WTC11 (cell line): ENCODE results near the gene PLEKHA6. TPM values are rescaled to one million over a fixed set of nuclear protein-coding genes. Genes with fewer than 3 reads are reported as not detected.

Experiments used
- ATAC-seq: fragments of 200-7000 bp; cut with Tn5 transposase; 2 replicates; pipeline ENCODE4 v1.10.0; 2021; ENCODE audit warnings: mild to moderate bottlenecking, moderate library complexity
- CTCF ChIA-PET: fragments of 300-600 bp; sonication (Branson Sonifier 250); formaldehyde crosslinking; loops from one replicate; lab custom pipeline; 2021; ENCODE audit warnings: antibody characterized with exemption; lab: Charles Lee
- POLR2A ChIA-PET: fragments of 350-600 bp; sonication (Branson Sonifier 250); formaldehyde crosslinking; loops from one replicate; lab custom pipeline; 2021; ENCODE audit warnings: antibody characterized with exemption; lab: Charles Lee
- DNase-seq: peaks from one replicate; pipeline ENCODE4 v3.0.0; 2021; ENCODE audit warnings: low spot score
- H3K27ac Mint-ChIP-seq: 2 replicates; pipeline ENCODE4 v1.8.0; 2021; ENCODE audit warnings: mixed read lengths
- H3K27me3 Mint-ChIP-seq: 2 replicates; pipeline ENCODE4 v1.8.0; 2021; ENCODE audit warnings: low read depth, mild to moderate bottlenecking, moderate library complexity, mixed read lengths
- H3K36me3 Mint-ChIP-seq: 2 replicates; pipeline ENCODE4 v1.8.0; 2021; ENCODE audit warnings: mixed read lengths
- H3K4me1 Mint-ChIP-seq: 2 replicates; pipeline ENCODE4 v1.8.0; 2022; ENCODE audit warnings: mixed read lengths
- H3K4me3 Mint-ChIP-seq: 2 replicates; pipeline ENCODE4 v1.8.0; 2021; ENCODE audit warnings: mild to moderate bottlenecking, moderate library complexity, mixed read lengths
- H3K9me3 Mint-ChIP-seq: 2 replicates; pipeline ENCODE4 v1.8.0; 2021; ENCODE audit warnings: mixed read lengths
- CREM ChIP-seq: sonication (generic); formaldehyde crosslinking; IDR thresholded peaks from 2 replicates; pipeline ENCODE4 v1.8.1; 2022; ENCODE audit warnings: mild to moderate bottlenecking, missing genetic modification reagents, moderate library complexity
- FOXJ3 ChIP-seq: sonication (generic); formaldehyde crosslinking; IDR thresholded peaks from 2 replicates; pipeline ENCODE4 v1.9.0; 2021; ENCODE audit warnings: missing genetic modification reagents, mild to moderate bottlenecking, borderline replicate concordance
- FOXP1 ChIP-seq: sonication (generic); formaldehyde crosslinking; IDR thresholded peaks from 2 replicates; pipeline ENCODE4 v1.8.0; 2022; ENCODE audit warnings: missing genetic modification reagents, mild to moderate bottlenecking, moderate library complexity, borderline replicate concordance
- GTF2I ChIP-seq: fragments of 250-450 bp; sonication (Bioruptor Pico); conservative IDR thresholded peaks from 2 replicates; pipeline ENCODE4 v1.4.0; 2021; ENCODE audit warnings: mild to moderate bottlenecking
- IRF2 ChIP-seq: sonication (generic); formaldehyde crosslinking; IDR thresholded peaks from 2 replicates; pipeline ENCODE4 v1.8.0; 2022; ENCODE audit warnings: low read depth, missing genetic modification reagents, borderline replicate concordance
- KAT7 ChIP-seq: sonication (generic); formaldehyde crosslinking; IDR thresholded peaks from 2 replicates; pipeline ENCODE4 v1.8.1; 2023; ENCODE audit warnings: missing genetic modification reagents, mild to moderate bottlenecking, borderline replicate concordance
- NFYB ChIP-seq: sonication (generic); formaldehyde crosslinking; conservative IDR thresholded peaks from 2 replicates; pipeline ENCODE4 v1.8.0; 2022; ENCODE audit warnings: low read depth, missing genetic modification reagents
- NR2C2 ChIP-seq: sonication (generic); formaldehyde crosslinking; IDR thresholded peaks from 2 replicates; pipeline ENCODE4 v1.8.0; 2022; ENCODE audit warnings: mild to moderate bottlenecking, missing genetic modification reagents
- NR3C1 ChIP-seq: sonication (generic); formaldehyde crosslinking; conservative IDR thresholded peaks from 2 replicates; pipeline ENCODE4 v1.8.1; 2023; ENCODE audit warnings: low read depth, mild to moderate bottlenecking, missing genetic modification reagents
- PRRX2 ChIP-seq: fragments of 250-450 bp; sonication (Bioruptor Pico); IDR thresholded peaks from 2 replicates; pipeline ENCODE4 v1.8.0; 2021; ENCODE audit warnings: mild to moderate bottlenecking
- SP1 ChIP-seq: sonication (generic); formaldehyde crosslinking; conservative IDR thresholded peaks from 2 replicates; pipeline ENCODE4 v1.8.1; 2022; ENCODE audit warnings: missing genetic modification reagents
- TCF7 ChIP-seq: sonication (generic); formaldehyde crosslinking; IDR thresholded peaks from 2 replicates; pipeline ENCODE4 v1.8.0; 2022; ENCODE audit warnings: mild to moderate bottlenecking, low read depth, missing genetic modification reagents, moderate library complexity
- TEAD1 ChIP-seq: sonication (generic); formaldehyde crosslinking; IDR thresholded peaks from 2 replicates; pipeline ENCODE4 v1.8.0; 2022; ENCODE audit warnings: mild to moderate bottlenecking, missing genetic modification reagents
- ZNF138 ChIP-seq: sonication (generic); formaldehyde crosslinking; conservative IDR thresholded peaks from 2 replicates; pipeline ENCODE4 v1.8.1; 2022; ENCODE audit warnings: mild to moderate bottlenecking, moderate library complexity, missing genetic modification reagents
- total RNA-seq: library from RNA; stranded (reverse); gene quantifications from 3 replicates; pipeline ENCODE4 v1.2.3, GENCODE V29; 2021
- TF ChIP-seq, protein P1 (sequence below): fragments of 200-600 bp; IDR thresholded peaks from 2 replicates; pipeline ENCODE4 v1.8.0; 2022; ENCODE audit warnings: antibody characterized with exemption
- TF ChIP-seq, protein P2 (sequence below): sonication (generic); formaldehyde crosslinking; IDR thresholded peaks from 2 replicates; pipeline ENCODE4 v1.8.1; 2022; ENCODE audit warnings: missing genetic modification reagents, borderline replicate concordance
- TF ChIP-seq, protein P3 (sequence below): sonication (generic); formaldehyde crosslinking; IDR thresholded peaks from 2 replicates; pipeline ENCODE4 v1.8.1; 2022; ENCODE audit warnings: low read depth, mild to moderate bottlenecking, moderate library complexity, missing genetic modification reagents, borderline replicate concordance
- TF ChIP-seq, protein P4 (sequence below): fragments of 250-450 bp; sonication (Bioruptor Pico); IDR thresholded peaks from 2 replicates; pipeline ENCODE4 v1.9.0; 2021; ENCODE audit warnings: moderate library complexity, mild to moderate bottlenecking, inconsistent platforms, borderline replicate concordance
- TF ChIP-seq, protein P5 (sequence below): sonication (generic); formaldehyde crosslinking; IDR thresholded peaks from 2 replicates; pipeline ENCODE4 v1.8.0; 2022; ENCODE audit warnings: mild to moderate bottlenecking, missing genetic modification reagents
- TF ChIP-seq, protein P6 (sequence below): sonication (generic); formaldehyde crosslinking; IDR thresholded peaks from 2 replicates; pipeline ENCODE4 v1.8.1; 2022; ENCODE audit warnings: mild to moderate bottlenecking, moderate library complexity, missing genetic modification reagents
- TF ChIP-seq, protein P7 (sequence below): sonication (generic); formaldehyde crosslinking; IDR thresholded peaks from 2 replicates; pipeline ENCODE4 v1.8.0; 2022; ENCODE audit warnings: mild to moderate bottlenecking, missing genetic modification reagents
- TF ChIP-seq, protein P8 (sequence below): sonication (generic); formaldehyde crosslinking; IDR thresholded peaks from 2 replicates; pipeline ENCODE4 v1.8.0; 2023; ENCODE audit warnings: missing genetic modification reagents
- TF ChIP-seq, protein P9 (sequence below): fragments of 250-450 bp; sonication (Bioruptor Pico); IDR thresholded peaks from 2 replicates; pipeline ENCODE4 v1.9.0; 2021; ENCODE audit warnings: mild to moderate bottlenecking, borderline replicate concordance

The PLEKHA6 gene
- total RNA-seq, 1 experiment from 2014 or later = 11.6 TPM

DNA sequence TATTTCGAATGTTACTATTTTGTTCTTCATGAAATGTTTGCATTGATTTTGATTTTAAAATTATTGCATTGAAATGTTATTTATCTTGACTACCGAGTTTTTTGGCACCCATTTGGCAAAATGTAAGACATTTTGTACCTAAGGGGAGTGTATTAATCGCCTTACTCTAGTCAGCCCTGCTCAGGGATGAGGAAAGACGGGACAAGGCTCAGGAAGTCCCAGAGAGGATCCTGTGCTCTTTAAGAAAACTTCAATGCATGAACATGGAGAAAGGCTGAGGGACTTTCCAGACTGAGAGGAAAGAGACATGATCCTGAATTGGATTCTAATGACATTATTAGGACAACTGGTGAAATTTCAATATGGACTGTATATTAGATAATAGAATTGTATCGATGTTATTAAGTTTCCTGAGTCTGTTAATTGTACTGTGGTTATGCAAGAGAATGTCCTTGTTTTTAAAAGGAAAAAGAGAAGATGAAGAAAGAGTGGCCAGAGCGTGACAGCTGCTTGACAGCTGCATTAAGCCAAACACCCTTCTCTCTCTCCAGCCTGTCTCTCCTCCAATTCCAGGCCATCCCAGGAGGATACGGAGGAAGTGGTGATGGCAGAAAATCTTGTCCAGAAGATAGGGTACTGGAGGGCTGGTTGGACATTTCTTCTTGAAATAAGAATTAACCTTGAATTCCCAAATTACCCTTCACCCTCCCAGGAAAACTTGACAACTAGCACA lies 66.0 kb downstream of the PLEKHA6 start:
- Mint-ChIP-seq H3K27me3 (no peaks in the 10 kb centered on the region), H3K9me3 (no peaks in the 10 kb centered on the region), H3K4me1 (peaks cover 34% of the 10 kb centered on the region), H3K36me3 (no peaks in the 10 kb centered on the region), H3K4me3 (no peak overlapping the region), H3K27ac (no peak overlapping the region)
- TF ChIP-seq, protein P1, sequence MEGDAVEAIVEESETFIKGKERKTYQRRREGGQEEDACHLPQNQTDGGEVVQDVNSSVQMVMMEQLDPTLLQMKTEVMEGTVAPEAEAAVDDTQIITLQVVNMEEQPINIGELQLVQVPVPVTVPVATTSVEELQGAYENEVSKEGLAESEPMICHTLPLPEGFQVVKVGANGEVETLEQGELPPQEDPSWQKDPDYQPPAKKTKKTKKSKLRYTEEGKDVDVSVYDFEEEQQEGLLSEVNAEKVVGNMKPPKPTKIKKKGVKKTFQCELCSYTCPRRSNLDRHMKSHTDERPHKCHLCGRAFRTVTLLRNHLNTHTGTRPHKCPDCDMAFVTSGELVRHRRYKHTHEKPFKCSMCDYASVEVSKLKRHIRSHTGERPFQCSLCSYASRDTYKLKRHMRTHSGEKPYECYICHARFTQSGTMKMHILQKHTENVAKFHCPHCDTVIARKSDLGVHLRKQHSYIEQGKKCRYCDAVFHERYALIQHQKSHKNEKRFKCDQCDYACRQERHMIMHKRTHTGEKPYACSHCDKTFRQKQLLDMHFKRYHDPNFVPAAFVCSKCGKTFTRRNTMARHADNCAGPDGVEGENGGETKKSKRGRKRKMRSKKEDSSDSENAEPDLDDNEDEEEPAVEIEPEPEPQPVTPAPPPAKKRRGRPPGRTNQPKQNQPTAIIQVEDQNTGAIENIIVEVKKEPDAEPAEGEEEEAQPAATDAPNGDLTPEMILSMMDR = no peak
- TF ChIP-seq, protein P2, sequence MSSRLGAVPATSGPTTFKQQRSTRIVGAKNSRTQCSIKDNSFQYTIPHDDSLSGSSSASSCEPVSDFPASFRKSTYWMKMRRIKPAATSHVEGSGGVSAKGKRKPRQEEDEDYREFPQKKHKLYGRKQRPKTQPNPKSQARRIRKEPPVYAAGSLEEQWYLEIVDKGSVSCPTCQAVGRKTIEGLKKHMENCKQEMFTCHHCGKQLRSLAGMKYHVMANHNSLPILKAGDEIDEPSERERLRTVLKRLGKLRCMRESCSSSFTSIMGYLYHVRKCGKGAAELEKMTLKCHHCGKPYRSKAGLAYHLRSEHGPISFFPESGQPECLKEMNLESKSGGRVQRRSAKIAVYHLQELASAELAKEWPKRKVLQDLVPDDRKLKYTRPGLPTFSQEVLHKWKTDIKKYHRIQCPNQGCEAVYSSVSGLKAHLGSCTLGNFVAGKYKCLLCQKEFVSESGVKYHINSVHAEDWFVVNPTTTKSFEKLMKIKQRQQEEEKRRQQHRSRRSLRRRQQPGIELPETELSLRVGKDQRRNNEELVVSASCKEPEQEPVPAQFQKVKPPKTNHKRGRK = no peak
- TF ChIP-seq KAT7 (CRISPR knock-in tag) = no peak
- TF ChIP-seq, protein P3, sequence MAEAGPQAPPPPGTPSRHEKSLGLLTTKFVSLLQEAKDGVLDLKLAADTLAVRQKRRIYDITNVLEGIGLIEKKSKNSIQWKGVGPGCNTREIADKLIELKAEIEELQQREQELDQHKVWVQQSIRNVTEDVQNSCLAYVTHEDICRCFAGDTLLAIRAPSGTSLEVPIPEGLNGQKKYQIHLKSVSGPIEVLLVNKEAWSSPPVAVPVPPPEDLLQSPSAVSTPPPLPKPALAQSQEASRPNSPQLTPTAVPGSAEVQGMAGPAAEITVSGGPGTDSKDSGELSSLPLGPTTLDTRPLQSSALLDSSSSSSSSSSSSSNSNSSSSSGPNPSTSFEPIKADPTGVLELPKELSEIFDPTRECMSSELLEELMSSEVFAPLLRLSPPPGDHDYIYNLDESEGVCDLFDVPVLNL = no peak
- no peak for TF ChIP-seq SP1 (CRISPR knock-in tag)
- TF ChIP-seq NR2C2 (CRISPR knock-in tag) = no peak
- TF ChIP-seq ZNF138 = no peak
- TF ChIP-seq FOXP1 = no peak
- TF ChIP-seq NR3C1 (CRISPR knock-in tag) = no peak
- DNase-seq (no peak), ATAC-seq (no peak)
- POLR2A ChIA-PET = no interaction called here
- CTCF ChIA-PET = no interaction called here

DNA sequence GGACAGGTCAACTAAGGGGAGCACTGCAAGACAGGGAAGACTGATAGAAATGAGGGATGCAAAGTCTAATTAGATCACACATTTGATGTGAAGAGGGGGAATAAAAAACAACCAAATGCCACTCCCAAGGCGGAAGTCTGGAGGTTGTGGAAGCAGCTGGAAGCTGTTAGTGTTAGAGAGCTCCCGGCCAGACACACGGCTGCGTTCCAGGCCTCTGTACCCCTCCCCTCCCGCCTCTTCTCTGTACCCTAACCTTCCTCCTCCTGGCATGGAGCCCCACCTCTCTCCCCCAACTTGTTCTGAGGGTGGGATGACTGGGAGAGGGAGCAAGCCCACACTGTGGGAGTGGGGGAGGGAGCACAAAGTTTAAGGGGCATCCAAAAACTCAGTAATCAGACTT lies 67.0 kb downstream of the PLEKHA6 start:
- ChIA-PET POLR2A (no interaction called here), CTCF (interaction anchor here (0.9 kb wide), 1 partner anchor 70 kb away, joined by 3 read pairs; no protein-coding TSS in a partner anchor)
- Mint-ChIP-seq H3K9me3 (no peaks in the 10 kb centered on the region), H3K4me1 (peaks cover 44% of the 10 kb centered on the region), H3K27ac (no peak overlapping the region), H3K27me3 (no peaks in the 10 kb centered on the region)
- DNase-seq (no peak), ATAC-seq (no peak)
- TF ChIP-seq, protein P4, sequence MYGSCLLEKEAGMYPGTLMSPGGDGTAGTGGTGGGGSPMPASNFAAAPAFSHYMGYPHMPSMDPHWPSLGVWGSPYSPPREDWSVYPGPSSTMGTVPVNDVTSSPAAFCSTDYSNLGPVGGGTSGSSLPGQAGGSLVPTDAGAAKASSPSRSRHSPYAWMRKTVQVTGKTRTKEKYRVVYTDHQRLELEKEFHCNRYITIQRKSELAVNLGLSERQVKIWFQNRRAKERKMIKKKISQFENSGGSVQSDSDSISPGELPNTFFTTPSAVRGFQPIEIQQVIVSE (CRISPR knock-in tag) = no peak
- TF ChIP-seq TEAD1 (CRISPR knock-in tag) = no peak
- TF ChIP-seq, protein P5, sequence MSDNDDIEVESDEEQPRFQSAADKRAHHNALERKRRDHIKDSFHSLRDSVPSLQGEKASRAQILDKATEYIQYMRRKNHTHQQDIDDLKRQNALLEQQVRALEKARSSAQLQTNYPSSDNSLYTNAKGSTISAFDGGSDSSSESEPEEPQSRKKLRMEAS = no peak
- TF ChIP-seq FOXJ3 = no peak
- no peak for TF ChIP-seq CREM (CRISPR knock-in tag)
- TF ChIP-seq, protein P6, sequence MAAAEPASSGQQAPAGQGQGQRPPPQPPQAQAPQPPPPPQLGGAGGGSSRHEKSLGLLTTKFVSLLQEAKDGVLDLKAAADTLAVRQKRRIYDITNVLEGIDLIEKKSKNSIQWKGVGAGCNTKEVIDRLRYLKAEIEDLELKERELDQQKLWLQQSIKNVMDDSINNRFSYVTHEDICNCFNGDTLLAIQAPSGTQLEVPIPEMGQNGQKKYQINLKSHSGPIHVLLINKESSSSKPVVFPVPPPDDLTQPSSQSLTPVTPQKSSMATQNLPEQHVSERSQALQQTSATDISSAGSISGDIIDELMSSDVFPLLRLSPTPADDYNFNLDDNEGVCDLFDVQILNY (CRISPR knock-in tag) = no peak
- TF ChIP-seq IRF2 = no peak
- TF ChIP-seq TCF7 (CRISPR knock-in tag) = no peak
- TF ChIP-seq, protein P7, sequence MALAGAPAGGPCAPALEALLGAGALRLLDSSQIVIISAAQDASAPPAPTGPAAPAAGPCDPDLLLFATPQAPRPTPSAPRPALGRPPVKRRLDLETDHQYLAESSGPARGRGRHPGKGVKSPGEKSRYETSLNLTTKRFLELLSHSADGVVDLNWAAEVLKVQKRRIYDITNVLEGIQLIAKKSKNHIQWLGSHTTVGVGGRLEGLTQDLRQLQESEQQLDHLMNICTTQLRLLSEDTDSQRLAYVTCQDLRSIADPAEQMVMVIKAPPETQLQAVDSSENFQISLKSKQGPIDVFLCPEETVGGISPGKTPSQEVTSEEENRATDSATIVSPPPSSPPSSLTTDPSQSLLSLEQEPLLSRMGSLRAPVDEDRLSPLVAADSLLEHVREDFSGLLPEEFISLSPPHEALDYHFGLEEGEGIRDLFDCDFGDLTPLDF = no peak
- TF ChIP-seq, protein P8, sequence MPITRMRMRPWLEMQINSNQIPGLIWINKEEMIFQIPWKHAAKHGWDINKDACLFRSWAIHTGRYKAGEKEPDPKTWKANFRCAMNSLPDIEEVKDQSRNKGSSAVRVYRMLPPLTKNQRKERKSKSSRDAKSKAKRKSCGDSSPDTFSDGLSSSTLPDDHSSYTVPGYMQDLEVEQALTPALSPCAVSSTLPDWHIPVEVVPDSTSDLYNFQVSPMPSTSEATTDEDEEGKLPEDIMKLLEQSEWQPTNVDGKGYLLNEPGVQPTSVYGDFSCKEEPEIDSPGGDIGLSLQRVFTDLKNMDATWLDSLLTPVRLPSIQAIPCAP = no peak
- TF ChIP-seq PRRX2 (CRISPR knock-in tag) = no peak
- TF ChIP-seq, protein P9, sequence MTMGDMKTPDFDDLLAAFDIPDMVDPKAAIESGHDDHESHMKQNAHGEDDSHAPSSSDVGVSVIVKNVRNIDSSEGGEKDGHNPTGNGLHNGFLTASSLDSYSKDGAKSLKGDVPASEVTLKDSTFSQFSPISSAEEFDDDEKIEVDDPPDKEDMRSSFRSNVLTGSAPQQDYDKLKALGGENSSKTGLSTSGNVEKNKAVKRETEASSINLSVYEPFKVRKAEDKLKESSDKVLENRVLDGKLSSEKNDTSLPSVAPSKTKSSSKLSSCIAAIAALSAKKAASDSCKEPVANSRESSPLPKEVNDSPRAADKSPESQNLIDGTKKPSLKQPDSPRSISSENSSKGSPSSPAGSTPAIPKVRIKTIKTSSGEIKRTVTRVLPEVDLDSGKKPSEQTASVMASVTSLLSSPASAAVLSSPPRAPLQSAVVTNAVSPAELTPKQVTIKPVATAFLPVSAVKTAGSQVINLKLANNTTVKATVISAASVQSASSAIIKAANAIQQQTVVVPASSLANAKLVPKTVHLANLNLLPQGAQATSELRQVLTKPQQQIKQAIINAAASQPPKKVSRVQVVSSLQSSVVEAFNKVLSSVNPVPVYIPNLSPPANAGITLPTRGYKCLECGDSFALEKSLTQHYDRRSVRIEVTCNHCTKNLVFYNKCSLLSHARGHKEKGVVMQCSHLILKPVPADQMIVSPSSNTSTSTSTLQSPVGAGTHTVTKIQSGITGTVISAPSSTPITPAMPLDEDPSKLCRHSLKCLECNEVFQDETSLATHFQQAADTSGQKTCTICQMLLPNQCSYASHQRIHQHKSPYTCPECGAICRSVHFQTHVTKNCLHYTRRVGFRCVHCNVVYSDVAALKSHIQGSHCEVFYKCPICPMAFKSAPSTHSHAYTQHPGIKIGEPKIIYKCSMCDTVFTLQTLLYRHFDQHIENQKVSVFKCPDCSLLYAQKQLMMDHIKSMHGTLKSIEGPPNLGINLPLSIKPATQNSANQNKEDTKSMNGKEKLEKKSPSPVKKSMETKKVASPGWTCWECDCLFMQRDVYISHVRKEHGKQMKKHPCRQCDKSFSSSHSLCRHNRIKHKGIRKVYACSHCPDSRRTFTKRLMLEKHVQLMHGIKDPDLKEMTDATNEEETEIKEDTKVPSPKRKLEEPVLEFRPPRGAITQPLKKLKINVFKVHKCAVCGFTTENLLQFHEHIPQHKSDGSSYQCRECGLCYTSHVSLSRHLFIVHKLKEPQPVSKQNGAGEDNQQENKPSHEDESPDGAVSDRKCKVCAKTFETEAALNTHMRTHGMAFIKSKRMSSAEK = no peak
- TF ChIP-seq NFYB (CRISPR knock-in tag) = no peak
- TF ChIP-seq GTF2I (CRISPR knock-in tag) = no peak
- TF ChIP-seq, all 79 proteins: peak for 0
- H3K36me3 Mint-ChIP-seq = no peaks in the 10 kb centered on the region
- H3K4me3 Mint-ChIP-seq = no peak overlapping the region
